NCI-H1048 (cell line): ENCODE measurements around the gene ADGRV1.
"Not testable (repeated sequence)": the region's sequence is repeated elsewhere in the genome, so short reads cannot be mapped to it uniquely, and the experiment has no call there.

ENCODE experiments used
- DNase-seq: peaks from one replicate; lab custom pipeline; 2025; lab: John Stamatoyannopoulos, UW

Gene ADGRV1

GRCh38 chr5:90822062-90822461, 263.5 kb downstream of the ADGRV1 start:
- DNase-seq = not testable (repeated sequence)

DNA sequence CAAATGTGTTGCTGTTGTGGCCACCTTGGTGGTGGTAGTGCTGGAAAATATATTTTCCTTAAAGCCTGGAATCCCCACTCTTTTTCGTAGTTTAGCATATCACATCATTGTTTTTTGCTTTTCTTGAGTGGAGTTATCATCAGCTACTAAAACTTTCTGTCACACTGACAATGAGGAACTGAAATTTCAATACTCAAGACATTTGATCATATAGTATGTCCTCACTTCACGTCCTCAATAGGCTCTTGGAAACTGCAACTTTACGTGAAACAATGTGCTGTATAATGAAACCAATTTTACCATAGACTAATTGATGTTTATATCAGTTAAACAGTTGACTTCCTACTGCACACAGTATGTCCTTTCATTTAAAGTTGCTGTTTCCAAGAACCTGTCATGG, 265.8 kb downstream of the ADGRV1 start:
- no peak for DNase-seq

DNA sequence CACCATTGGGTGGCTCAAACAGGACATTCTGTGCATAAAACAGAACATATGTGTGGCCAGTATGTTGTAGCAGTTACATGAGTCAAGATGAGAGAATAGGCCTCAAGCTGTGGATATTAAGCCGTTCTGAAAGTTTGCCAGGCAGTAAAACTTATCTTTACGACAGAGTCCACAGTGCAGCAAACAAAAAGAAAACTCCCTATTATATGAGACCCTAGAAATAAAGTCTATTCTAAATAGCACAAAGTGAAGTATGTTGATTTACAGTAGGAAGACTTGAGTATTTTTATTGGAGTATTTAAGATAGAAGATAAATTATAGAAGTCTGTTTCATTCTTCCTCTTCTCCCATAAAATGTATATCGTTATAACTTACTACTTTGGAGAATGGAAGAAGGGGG, 271.5 kb downstream of the ADGRV1 start:
- no peak for DNase-seq

GRCh38 chr5:90833753-90834152, 275.2 kb downstream of the ADGRV1 start:
- no peak for DNase-seq

- no peak for DNase-seq
Observed at GRCh38 chr5:90834711-90835110, 276.1 kb downstream of the ADGRV1 start.

DNA sequence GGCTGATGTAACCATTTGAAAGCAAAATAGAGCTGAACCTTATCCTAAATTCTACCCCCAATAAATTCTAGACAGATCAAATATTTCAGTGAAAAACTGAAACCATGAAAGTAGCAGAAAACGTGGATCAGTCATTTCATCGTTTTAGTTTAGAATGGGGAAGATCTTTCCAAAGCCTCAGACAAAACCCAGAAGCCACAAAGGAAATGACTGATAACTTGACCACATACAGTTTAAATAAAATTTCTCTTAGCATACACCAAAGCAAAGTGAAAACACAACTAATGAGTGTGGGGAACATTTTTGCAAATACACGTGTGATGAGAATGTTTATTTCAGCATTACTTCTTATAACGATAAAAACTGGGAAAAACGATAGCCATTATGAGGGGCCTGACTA, 284.8 kb downstream of the ADGRV1 start:
- no peak for DNase-seq

- no peak for DNase-seq
Observed at GRCh38 chr5:90844931-90845330, 286.3 kb downstream of the ADGRV1 start.

DNA sequence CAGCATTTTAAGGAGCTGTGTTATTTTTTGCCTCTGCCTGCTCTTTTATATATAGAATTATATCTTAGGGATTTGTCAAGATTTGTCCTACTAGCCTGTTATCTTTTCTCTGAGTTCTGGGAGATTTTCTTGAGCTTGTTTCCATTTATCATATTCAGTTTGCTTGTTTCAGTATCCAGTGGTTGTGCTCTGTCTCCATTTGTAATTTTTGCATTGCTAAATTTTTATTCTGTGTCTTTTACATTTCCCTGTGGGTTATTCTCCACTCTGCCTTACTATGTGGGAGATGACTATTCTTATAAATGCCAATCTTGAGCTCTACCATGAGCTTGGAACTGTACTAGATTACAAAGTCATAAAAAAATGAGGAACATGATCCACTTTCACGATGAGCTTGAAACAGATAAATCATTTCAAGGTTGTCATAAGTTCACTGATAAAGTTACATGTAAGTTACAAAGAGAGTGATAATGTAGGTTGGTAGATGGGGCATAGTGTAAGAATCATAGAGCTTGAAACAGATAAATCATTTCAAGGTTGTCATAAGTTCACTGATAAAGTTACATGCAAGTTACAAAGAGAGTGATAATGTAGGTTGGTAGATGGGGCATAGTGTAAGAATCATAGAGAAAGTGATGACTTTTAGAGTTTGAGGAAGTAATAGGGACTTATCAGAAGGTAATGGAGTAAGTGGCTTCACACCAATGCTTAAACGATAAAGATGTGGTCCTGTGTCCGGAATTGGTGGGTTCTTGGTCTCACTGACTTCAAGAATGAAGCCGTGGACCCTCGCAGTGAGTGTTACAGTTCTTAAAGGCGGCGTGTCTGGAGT, 287.3 kb downstream of the ADGRV1 start:
- DNase-seq = no peak

DNA sequence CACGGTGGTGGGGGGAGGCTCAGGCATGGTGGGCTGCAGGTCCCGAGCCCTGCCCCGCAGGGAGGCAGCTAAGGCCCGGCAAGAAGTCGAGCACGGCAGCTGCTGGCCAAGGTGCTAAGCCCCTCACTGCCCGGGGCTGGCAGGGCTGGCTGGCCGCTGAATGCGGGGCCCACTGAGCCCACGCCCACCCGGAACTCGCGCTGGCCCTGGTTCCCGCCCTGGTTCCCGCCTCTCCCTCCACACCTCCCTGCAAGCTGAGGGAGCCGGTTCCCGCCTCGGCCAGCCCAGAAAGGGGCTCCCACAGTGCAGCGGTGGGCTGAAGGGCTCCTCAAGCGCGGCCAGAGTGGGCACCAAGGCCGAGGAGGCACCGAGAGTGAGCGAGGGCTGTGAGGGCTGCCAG, 289.0 kb downstream of the ADGRV1 start:
- DNase-seq = not testable (repeated sequence)

DNA sequence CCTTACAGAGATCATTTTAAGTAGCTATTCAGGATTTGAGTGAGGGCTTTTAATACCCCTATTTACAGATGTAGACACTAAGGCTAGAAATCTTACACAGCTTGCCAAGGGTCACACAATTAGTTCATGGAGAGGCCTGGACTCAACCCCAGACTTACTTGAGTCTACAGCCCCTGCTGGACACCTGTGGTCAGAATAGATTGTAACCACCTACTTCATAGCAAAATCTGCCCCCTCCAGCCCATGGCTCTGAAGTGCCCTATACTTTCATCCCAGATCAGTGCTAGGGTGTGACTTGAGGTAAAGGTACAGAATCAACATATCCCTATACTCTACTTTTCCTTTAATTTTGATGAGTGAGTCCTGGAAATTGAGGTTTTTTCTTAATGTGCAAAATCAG, 291.3 kb downstream of the ADGRV1 start:
- DNase-seq = no peak

- no peak for DNase-seq
Observed at GRCh38 chr5:90852531-90852930, 293.9 kb downstream of the ADGRV1 start.

- DNase-seq = no peak
Observed at GRCh38 chr5:90853750-90854149, 295.2 kb downstream of the ADGRV1 start.

- DNase-seq = no peak
Observed at GRCh38 chr5:90854169-90854568, 295.6 kb downstream of the ADGRV1 start.

DNA sequence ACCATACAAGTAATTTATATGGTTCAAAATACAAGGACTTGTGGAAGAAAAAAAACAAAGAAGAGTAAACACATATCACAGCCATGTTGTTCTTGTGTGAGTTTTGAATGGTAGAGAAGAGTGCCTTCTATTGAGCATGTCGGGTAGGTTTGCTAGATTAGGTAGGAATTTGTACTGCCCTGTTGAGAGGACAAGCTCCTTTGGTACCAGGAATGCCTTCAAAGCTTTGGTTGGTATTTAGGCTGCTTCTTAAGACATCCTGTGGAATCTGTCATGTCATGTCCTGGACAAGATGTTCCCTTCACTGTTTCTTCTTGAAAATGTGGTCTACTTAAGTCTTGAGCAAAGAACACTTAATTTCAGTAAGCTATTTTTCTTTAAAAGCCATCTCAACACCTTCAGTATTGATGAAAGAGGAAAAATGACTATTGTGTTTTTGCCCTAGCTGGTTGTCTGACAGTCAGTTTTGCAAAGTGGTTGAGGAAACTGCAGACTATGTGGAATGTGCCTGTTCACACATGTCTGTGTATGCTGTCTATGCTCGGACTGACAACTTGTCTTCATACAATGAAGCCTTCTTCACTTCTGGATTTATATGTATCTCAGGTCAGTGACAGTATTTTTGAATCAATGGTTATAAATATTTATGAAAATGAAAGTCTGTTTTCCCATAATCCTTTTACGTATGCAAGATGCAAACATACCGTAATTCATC, 296.9 kb downstream of the ADGRV1 start:
- no peak for DNase-seq

GRCh38 chr5:90861843-90862586, 303.4 kb downstream of the ADGRV1 start:
- DNase-seq = no peak

GRCh38 chr5:90865180-90865579, 306.6 kb downstream of the ADGRV1 start:
- no peak for DNase-seq

DNA sequence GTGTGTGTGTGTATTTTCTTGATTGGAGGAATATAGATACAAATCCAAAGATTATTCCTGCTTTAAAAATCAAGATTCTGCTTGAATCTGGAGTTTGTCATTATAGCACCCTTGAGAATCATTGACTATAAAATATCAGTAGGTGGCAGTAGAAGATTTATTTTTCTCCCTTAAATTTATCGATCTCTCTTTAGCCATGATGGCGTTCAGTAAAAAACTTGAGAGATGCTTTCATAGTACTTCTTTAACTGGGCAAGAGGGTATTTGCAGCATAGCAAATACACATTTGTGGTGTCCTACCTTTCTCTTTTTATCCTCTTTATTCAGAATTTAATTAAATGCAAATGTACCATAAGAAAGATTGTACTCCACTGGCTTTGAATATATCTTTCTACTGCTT, 307.7 kb downstream of the ADGRV1 start:
- no peak for DNase-seq

GRCh38 chr5:90866915-90867731, 308.5 kb downstream of the ADGRV1 start:
- DNase-seq = no peak

- no peak for DNase-seq
Observed at GRCh38 chr5:90868799-90869198, 310.2 kb downstream of the ADGRV1 start.

- no peak for DNase-seq
Observed at GRCh38 chr5:90871391-90871991, 312.9 kb downstream of the ADGRV1 start.

GRCh38 chr5:90873033-90873517, 314.5 kb downstream of the ADGRV1 start:
- DNase-seq = no peak
